Astrocyte (in vitro differentiated cells and primary cell): ENCODE results near the gene GNAQ. TPM values are rescaled to one million over a fixed set of nuclear protein-coding genes. Genes with fewer than 3 reads are reported as not detected.

Experiments
- DNase-seq: peaks from one replicate; pipeline ENCODE4 v3.0.0-alpha.2; 2010; ENCODE audit warnings: low read depth
- FAIRE-seq: peaks from 2 replicates; lab custom pipeline; 2011; peaks lifted over from hg19 to GRCh38; lab: Jason Lieb, UNC
- H2AFZ ChIP-seq: 2 replicates; pipeline ENCODE4 v1.6.0; 2012; ENCODE audit warnings: low read depth, low read length, inconsistent platforms
- H3K27ac ChIP-seq: 2 replicates; pipeline ENCODE4 v1.5.1; 2011; ENCODE audit warnings: low read depth, low read length, inconsistent platforms
- H3K27me3 ChIP-seq: 2 replicates; pipeline ENCODE4 v1.6.0; 2011; ENCODE audit warnings: low read length, inconsistent platforms; ENCODE audit not compliant: insufficient read depth
- H3K36me3 ChIP-seq: 2 replicates; pipeline ENCODE4 v1.5.1; 2011; ENCODE audit warnings: low read length, inconsistent platforms; ENCODE audit not compliant: insufficient read depth
- H3K4me1 ChIP-seq: 2 replicates; pipeline ENCODE4 v1.5.1; 2011; ENCODE audit warnings: low read length, inconsistent platforms; ENCODE audit not compliant: insufficient read depth
- H3K4me2 ChIP-seq: 2 replicates; pipeline ENCODE4 v1.6.0; 2012; ENCODE audit warnings: low read length, inconsistent platforms
- H3K4me3 ChIP-seq: 2 replicates; pipeline ENCODE4 v1.5.1; 2011; ENCODE audit warnings: low read depth, mild to moderate bottlenecking, low read length, inconsistent platforms; ENCODE audit not compliant: insufficient read depth
- H3K79me2 ChIP-seq: 2 replicates; pipeline ENCODE4 v1.6.0; 2012; ENCODE audit warnings: mild to moderate bottlenecking, low read length, inconsistent platforms; ENCODE audit not compliant: insufficient read depth
- H3K9ac ChIP-seq: 2 replicates; pipeline ENCODE4 v1.6.0; 2012; ENCODE audit warnings: mild to moderate bottlenecking, low read length, inconsistent platforms
- H3K9me3 ChIP-seq: 2 replicates; pipeline ENCODE4 v1.5.1; 2012; ENCODE audit warnings: low read depth, mild to moderate bottlenecking, low read length, inconsistent platforms; ENCODE audit not compliant: insufficient read depth
- H4K20me1 ChIP-seq: 2 replicates; pipeline ENCODE4 v1.6.0; 2012; ENCODE audit warnings: low read length, inconsistent platforms; ENCODE audit not compliant: insufficient read depth
- H3K27ac Mint-ChIP-seq: one replicate; pipeline ENCODE4 v1.8.0; 2021; ENCODE audit warnings: mild to moderate bottlenecking, mixed read lengths; ENCODE audit not compliant: unreplicated experiment
- H3K27me3 Mint-ChIP-seq: one replicate; pipeline ENCODE4 v1.8.0; 2021; ENCODE audit warnings: low read depth, mixed read lengths; ENCODE audit not compliant: unreplicated experiment
- H3K36me3 Mint-ChIP-seq: one replicate; pipeline ENCODE4 v1.8.0; 2021; ENCODE audit warnings: low read depth, mixed read lengths; ENCODE audit not compliant: unreplicated experiment
- H3K4me1 Mint-ChIP-seq: one replicate; pipeline ENCODE4 v1.8.0; 2021; ENCODE audit warnings: low read depth, mixed read lengths; ENCODE audit not compliant: unreplicated experiment
- H3K4me3 Mint-ChIP-seq: one replicate; pipeline ENCODE4 v1.8.0; 2021; ENCODE audit warnings: mild to moderate bottlenecking, moderate library complexity, mixed read lengths; ENCODE audit not compliant: unreplicated experiment
- H3K9me3 Mint-ChIP-seq: one replicate; pipeline ENCODE4 v1.8.0; 2021; ENCODE audit warnings: mild to moderate bottlenecking, mixed read lengths; ENCODE audit not compliant: unreplicated experiment
- CTCF ChIP-seq: IDR thresholded peaks from 2 replicates; pipeline ENCODE4 v1.5.1; 2011; ENCODE audit warnings: low read depth, mild to moderate bottlenecking, inconsistent platforms, low read length, moderate library complexity; ENCODE audit not compliant: insufficient read depth
- EZH2 ChIP-seq: IDR thresholded peaks from 2 replicates; pipeline ENCODE4 v1.6.1; 2012; ENCODE audit warnings: mild to moderate bottlenecking, low read length, inconsistent platforms; ENCODE audit not compliant: insufficient read depth
- total RNA-seq: library from RNA; stranded (reverse); gene quantifications from 2 replicates; pipeline ENCODE4 v1.2.1, GENCODE V29; 2021

Gene GNAQ
- total RNA-seq, 1 donor from 2014 or later: 74.9 TPM

GRCh38 chr9:77981332-77981731, 50.3 kb downstream of the GNAQ start:
- H3K4me3 ChIP-seq: no peak overlapping the region
- H3K9ac ChIP-seq: no peak overlapping the region
- H2AFZ ChIP-seq: no peak overlapping the region
- peaks cover 24% of the 10 kb centered on the region for H3K4me1 ChIP-seq
- peaks cover 39% of the 10 kb centered on the region for H4K20me1 ChIP-seq
- H3K27me3 ChIP-seq: no peaks in the 10 kb centered on the region
- H3K27me3 Mint-ChIP-seq: no peaks in the 10 kb centered on the region
- peaks cover 41% of the 10 kb centered on the region for H3K4me1 Mint-ChIP-seq
- H3K9me3 ChIP-seq: no peaks in the 10 kb centered on the region
- peak overlapping the region; percentile 27 for H3K4me2 ChIP-seq
- H3K9me3 Mint-ChIP-seq: no peaks in the 10 kb centered on the region
- peaks cover 8% of the 10 kb centered on the region for H3K36me3 Mint-ChIP-seq
- H3K4me3 Mint-ChIP-seq: no peak overlapping the region
- no peaks in the 10 kb centered on the region for H3K36me3 ChIP-seq
- FAIRE-seq (no peak), DNase-seq (peak; percentile 53)
- TF ChIP-seq EZH2: no peak
- no peak for TF ChIP-seq CTCF
- H3K27ac Mint-ChIP-seq: peak overlapping the region; percentile 72
- peaks cover 62% of the 10 kb centered on the region for H3K79me2 ChIP-seq
- H3K27ac ChIP-seq: peak overlapping the region; percentile 34

GRCh38 chr9:77980622-77981021, 51.0 kb downstream of the GNAQ start:
- peaks cover 24% of the 10 kb centered on the region for H3K4me1 ChIP-seq
- peak; percentile 60 for FAIRE-seq
- peak overlapping the region; percentile 72 for H3K27ac Mint-ChIP-seq
- H3K36me3 ChIP-seq: no peaks in the 10 kb centered on the region
- H3K4me3 Mint-ChIP-seq: no peak overlapping the region
- H3K9me3 Mint-ChIP-seq: no peaks in the 10 kb centered on the region
- TF ChIP-seq EZH2: no peak
- TF ChIP-seq CTCF: no peak
- H3K4me2 ChIP-seq: peak overlapping the region; percentile 27
- DNase-seq: peak; percentile 50
- no peaks in the 10 kb centered on the region for H3K9me3 ChIP-seq
- H3K9ac ChIP-seq: peak overlapping the region; percentile 7
- H2AFZ ChIP-seq: no peak overlapping the region
- peaks cover 58% of the 10 kb centered on the region for H3K79me2 ChIP-seq
- H3K27me3 Mint-ChIP-seq: no peaks in the 10 kb centered on the region
- H3K36me3 Mint-ChIP-seq: peaks cover 6% of the 10 kb centered on the region
- H3K27me3 ChIP-seq: no peaks in the 10 kb centered on the region
- H4K20me1 ChIP-seq: peaks cover 35% of the 10 kb centered on the region
- H3K4me3 ChIP-seq: no peak overlapping the region
- peak overlapping the region; percentile 34 for H3K27ac ChIP-seq
- peaks cover 39% of the 10 kb centered on the region for H3K4me1 Mint-ChIP-seq

GRCh38 chr9:77978086-77978781, 53.4 kb downstream of the GNAQ start:
- peaks cover 24% of the 10 kb centered on the region for H3K4me1 ChIP-seq
- Mint-ChIP-seq H3K4me3 (no peak overlapping the region), H3K27ac (peak overlapping the region; percentile 75), H3K36me3 (peaks cover under 1% of the 10 kb centered on the region), H3K27me3 (no peaks in the 10 kb centered on the region), H3K4me1 (peaks cover 41% of the 10 kb centered on the region), H3K9me3 (no peaks in the 10 kb centered on the region)
- no peaks in the 10 kb centered on the region for H3K36me3 ChIP-seq
- peaks cover 71% of the 10 kb centered on the region for H3K79me2 ChIP-seq
- no peaks in the 10 kb centered on the region for H3K9me3 ChIP-seq
- H2AFZ ChIP-seq: no peak overlapping the region
- TF ChIP-seq EZH2 (no peak), CTCF (no peak)
- H3K4me2 ChIP-seq: no peak overlapping the region
- H3K27ac ChIP-seq: no peak overlapping the region
- FAIRE-seq (no peak), DNase-seq (no peak)
- no peak overlapping the region for H3K9ac ChIP-seq
- no peaks in the 10 kb centered on the region for H3K27me3 ChIP-seq
- H4K20me1 ChIP-seq: peaks cover 57% of the 10 kb centered on the region
- H3K4me3 ChIP-seq: no peak overlapping the region
